SU-DHL-6 (cell line): Measurements from ENCODE around the gene ATP8A2.
"Not testable (repeated sequence)": the region's sequence is repeated elsewhere in the genome, so short reads cannot be mapped to it uniquely, and the experiment has no call there.

Experiments used
- H2AFZ ChIP-seq: fragments of 200-600 bp; sonication (generic); 2 replicates; pipeline ENCODE4 v1.6.1; 2014; ENCODE audit warnings: low read depth, mild to moderate bottlenecking, moderate library complexity, mixed read lengths, antibody characterized with exemption, low read length; ENCODE audit not compliant: severe bottlenecking
- H3F3A ChIP-seq: fragments of 200-600 bp; shearing (Covaris generic); 2 replicates; pipeline ENCODE4 v1.6.0; 2016; ENCODE audit warnings: antibody characterized with exemption, mild to moderate bottlenecking; ENCODE audit not compliant: insufficient read depth
- H3K27ac ChIP-seq: fragments of 200-600 bp; sonication (generic); 2 replicates; pipeline ENCODE4 v1.5.1; 2016; ENCODE audit warnings: low read depth, mild to moderate bottlenecking, low read length, moderate library complexity, mixed read lengths
- H3K27me3 ChIP-seq: fragments of 200-600 bp; sonication (generic), shearing (Covaris generic); 2 replicates; pipeline ENCODE4 v1.6.0; 2014; ENCODE audit warnings: mild to moderate bottlenecking, low read length
- H3K36me3 ChIP-seq: fragments of 200-600 bp; sonication (generic); 2 replicates; pipeline ENCODE4 v1.6.1; 2014; ENCODE audit warnings: mild to moderate bottlenecking, low read length, mixed read lengths
- H3K4me2 ChIP-seq: fragments of 300-600, 200-600 bp; shearing (Covaris generic), sonication (generic); 2 replicates; pipeline ENCODE4 v1.6.0; 2014; ENCODE audit warnings: low read length, low read depth, mild to moderate bottlenecking; ENCODE audit not compliant: poor library complexity, severe bottlenecking
- H3K4me3 ChIP-seq: fragments of 200-600 bp; sonication (generic); 2 replicates; pipeline ENCODE4 v1.5.1; 2014; ENCODE audit warnings: antibody characterized with exemption, low read length, mild to moderate bottlenecking, mixed read lengths; ENCODE audit not compliant: insufficient read depth, poor library complexity, severe bottlenecking
- H3K79me2 ChIP-seq: fragments of 200-600 bp; sonication (generic); 2 replicates; pipeline ENCODE4 v1.6.1; 2014; ENCODE audit warnings: mild to moderate bottlenecking, low read length, moderate library complexity; ENCODE audit not compliant: insufficient read depth
- H3K9ac ChIP-seq: fragments of 200-600 bp; sonication (generic); 2 replicates; pipeline ENCODE4 v1.7.0; 2014; ENCODE audit warnings: mild to moderate bottlenecking, low read length
- H3K9me2 ChIP-seq: fragments of 200-600 bp; sonication (generic); replicated peaks from 2 replicates; pipeline ENCODE4 v1.6.1; 2014; ENCODE audit warnings: low read length; ENCODE audit not compliant: insufficient read depth
- H3K9me3 ChIP-seq: fragments of 200-600 bp; sonication (generic); 2 replicates; pipeline ENCODE4 v1.6.1; 2014; ENCODE audit warnings: low read length, mixed read lengths; ENCODE audit not compliant: insufficient read depth
- H4K20me1 ChIP-seq: fragments of 200-600 bp; sonication (generic); 2 replicates; pipeline ENCODE4 v1.6.1; 2014; ENCODE audit warnings: low read depth, mild to moderate bottlenecking, antibody characterized with exemption, low read length, moderate library complexity, mixed read lengths
- EZH2phosphoT487 ChIP-seq: fragments of 200-600 bp; sonication (generic), shearing (Covaris generic); conservative IDR thresholded peaks from 2 replicates; pipeline ENCODE4 v1.6.1; 2018; ENCODE audit warnings: mild to moderate bottlenecking, antibody characterized with exemption, low read length, moderate library complexity, mixed read lengths
- TF ChIP-seq, protein P1 (sequence below): fragments of 200-600 bp; sonication (generic); IDR thresholded peaks from one replicate; pipeline ENCODE4 v1.5.1; 2017; ENCODE audit warnings: antibody characterized with exemption, mild to moderate bottlenecking, low read length, moderate library complexity; ENCODE audit not compliant: insufficient read depth, poor library complexity, severe bottlenecking

Gene ATP8A2

DNA sequence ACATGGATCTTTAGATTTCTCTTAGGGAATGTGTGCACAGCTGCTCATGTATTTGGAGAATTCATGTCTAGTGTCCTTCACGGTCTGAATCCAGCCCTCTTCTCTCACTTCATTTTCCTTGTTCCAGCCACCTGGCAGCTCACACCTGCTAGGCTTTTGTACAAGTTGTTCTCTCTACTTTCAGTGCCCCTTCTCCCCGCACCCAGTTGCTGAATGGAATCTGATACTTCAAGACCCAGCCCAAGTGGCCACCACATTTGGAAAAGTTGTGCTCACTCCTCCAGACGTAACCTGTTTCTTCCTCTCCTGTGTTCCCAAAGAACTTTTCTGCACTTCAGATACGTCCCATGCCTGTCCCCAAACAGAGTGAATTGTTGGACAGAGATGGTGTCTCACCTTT is 444.5 kb downstream of the ATP8A2 start:
- H3K9me3 ChIP-seq = peaks cover 9% of the 10 kb centered on the region; the same call in 1 of the 2 replicates
- H3K27ac ChIP-seq = no peak overlapping the region
- no peaks in the 10 kb centered on the region for H3K9me2 ChIP-seq
- H3K27me3 ChIP-seq = no peaks in the 10 kb centered on the region
- no peak overlapping the region for H3K9ac ChIP-seq
- no peaks in the 10 kb centered on the region for H3F3A ChIP-seq
- no peaks in the 10 kb centered on the region for H3K36me3 ChIP-seq
- no peaks in the 10 kb centered on the region for H3K79me2 ChIP-seq
- TF ChIP-seq EZH2phosphoT487 = no peak
- TF ChIP-seq, protein P1, sequence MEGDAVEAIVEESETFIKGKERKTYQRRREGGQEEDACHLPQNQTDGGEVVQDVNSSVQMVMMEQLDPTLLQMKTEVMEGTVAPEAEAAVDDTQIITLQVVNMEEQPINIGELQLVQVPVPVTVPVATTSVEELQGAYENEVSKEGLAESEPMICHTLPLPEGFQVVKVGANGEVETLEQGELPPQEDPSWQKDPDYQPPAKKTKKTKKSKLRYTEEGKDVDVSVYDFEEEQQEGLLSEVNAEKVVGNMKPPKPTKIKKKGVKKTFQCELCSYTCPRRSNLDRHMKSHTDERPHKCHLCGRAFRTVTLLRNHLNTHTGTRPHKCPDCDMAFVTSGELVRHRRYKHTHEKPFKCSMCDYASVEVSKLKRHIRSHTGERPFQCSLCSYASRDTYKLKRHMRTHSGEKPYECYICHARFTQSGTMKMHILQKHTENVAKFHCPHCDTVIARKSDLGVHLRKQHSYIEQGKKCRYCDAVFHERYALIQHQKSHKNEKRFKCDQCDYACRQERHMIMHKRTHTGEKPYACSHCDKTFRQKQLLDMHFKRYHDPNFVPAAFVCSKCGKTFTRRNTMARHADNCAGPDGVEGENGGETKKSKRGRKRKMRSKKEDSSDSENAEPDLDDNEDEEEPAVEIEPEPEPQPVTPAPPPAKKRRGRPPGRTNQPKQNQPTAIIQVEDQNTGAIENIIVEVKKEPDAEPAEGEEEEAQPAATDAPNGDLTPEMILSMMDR = no peak
- H4K20me1 ChIP-seq = no peaks in the 10 kb centered on the region
- no peak overlapping the region for H3K4me3 ChIP-seq
- H3K4me2 ChIP-seq = no peak overlapping the region
- H2AFZ ChIP-seq = no peak overlapping the region

DNA sequence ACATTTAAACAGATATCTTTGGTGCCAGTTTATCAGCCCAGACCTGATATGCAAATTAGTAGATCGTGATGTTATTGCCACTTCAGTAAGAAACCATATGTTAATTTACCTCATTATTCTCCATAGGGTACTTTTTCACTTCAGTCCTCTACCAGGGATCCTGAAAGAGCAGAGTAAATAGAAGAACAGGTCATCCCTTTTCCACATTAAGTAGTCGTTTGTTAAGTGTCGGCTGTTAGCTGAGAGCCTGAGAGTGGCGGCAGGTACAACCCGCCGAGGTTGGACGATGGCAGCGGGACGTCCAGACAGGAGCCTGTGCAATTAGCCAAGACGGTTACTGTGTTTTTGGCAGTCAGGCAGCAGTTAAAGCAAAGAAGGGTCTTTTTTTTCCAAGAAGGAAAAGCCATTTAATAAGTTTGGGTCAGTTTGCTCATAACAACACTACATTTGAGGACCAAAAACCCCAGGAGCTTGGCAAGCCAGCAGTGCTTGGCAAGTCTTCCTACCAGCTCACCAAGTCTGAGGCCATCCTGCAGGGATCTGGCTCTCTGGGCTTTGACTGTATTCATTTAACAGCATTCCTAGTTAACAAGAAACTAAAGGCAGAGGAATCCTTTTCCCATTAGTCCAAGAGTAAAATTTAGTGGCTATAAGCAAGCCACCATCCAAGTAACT is 448.2 kb downstream of the ATP8A2 start:
- no peak overlapping the region for H2AFZ ChIP-seq
- TF ChIP-seq, protein P1 = no peak
- no peak for TF ChIP-seq EZH2phosphoT487
- H3K9me2 ChIP-seq = no peaks in the 10 kb centered on the region
- no peaks in the 10 kb centered on the region for H3K79me2 ChIP-seq
- H4K20me1 ChIP-seq = no peaks in the 10 kb centered on the region
- H3K27ac ChIP-seq = no peak overlapping the region
- H3K4me3 ChIP-seq = no peak overlapping the region
- no peaks in the 10 kb centered on the region for H3K27me3 ChIP-seq
- H3F3A ChIP-seq = no peaks in the 10 kb centered on the region
- no peak overlapping the region for H3K4me2 ChIP-seq
- no peaks in the 10 kb centered on the region for H3K36me3 ChIP-seq
- no peak overlapping the region for H3K9ac ChIP-seq
- no peaks in the 10 kb centered on the region for H3K9me3 ChIP-seq

DNA sequence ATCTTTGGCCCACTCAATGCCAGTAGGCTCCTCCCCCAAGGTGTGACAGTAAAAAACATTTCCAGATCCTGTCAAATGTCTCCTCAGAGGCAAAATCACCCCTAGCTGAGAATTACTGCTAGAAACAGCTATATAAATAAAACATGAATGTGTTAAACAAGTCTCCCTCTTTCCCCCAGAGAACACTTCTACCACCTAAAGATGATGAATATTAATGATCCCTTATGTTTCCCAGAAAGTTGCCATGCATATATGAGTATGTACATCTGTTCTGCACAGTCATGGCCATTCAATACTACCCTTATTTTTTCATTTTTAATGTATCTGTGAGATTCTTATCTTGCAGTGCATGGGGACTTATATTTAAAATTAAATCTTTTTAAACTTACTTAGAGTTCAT is 450.0 kb downstream of the ATP8A2 start:
- H4K20me1 ChIP-seq = no peaks in the 10 kb centered on the region
- H3K36me3 ChIP-seq = no peaks in the 10 kb centered on the region
- H3K79me2 ChIP-seq = no peaks in the 10 kb centered on the region
- no peak overlapping the region for H3K9ac ChIP-seq
- H3K27ac ChIP-seq = no peak overlapping the region
- no peaks in the 10 kb centered on the region for H3K9me3 ChIP-seq
- H3K9me2 ChIP-seq = no peaks in the 10 kb centered on the region
- H3K4me3 ChIP-seq = no peak overlapping the region
- TF ChIP-seq, protein P1 = no peak
- no peak for TF ChIP-seq EZH2phosphoT487
- no peak overlapping the region for H2AFZ ChIP-seq
- no peak overlapping the region for H3K4me2 ChIP-seq
- no peaks in the 10 kb centered on the region for H3F3A ChIP-seq
- H3K27me3 ChIP-seq = no peaks in the 10 kb centered on the region

DNA sequence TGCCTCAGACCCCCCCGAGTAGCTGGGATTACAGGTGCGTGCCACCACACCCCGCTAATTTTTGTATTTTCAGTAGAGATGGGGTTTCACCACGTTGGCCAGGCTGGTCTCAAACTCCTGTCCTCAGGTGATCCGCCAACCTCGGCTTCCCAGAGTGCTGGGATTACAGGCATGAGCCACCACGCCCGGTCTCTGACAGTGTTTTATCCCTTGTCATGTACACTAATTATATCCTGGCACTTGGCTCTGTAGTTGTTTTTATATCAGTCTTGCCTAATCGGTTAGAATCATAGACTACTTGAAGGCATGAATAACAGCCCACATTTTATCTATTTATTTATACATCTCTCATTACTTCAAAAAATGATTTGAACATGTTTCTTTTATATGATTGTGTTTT is 455.4 kb downstream of the ATP8A2 start:
- not testable (repeated sequence) for H2AFZ ChIP-seq, H3K4me3 ChIP-seq, H3K4me2 ChIP-seq, H3K27me3 ChIP-seq, H3K9me2 ChIP-seq, H3K9me3 ChIP-seq, H4K20me1 ChIP-seq, H3K9ac ChIP-seq, H3F3A ChIP-seq, H3K27ac ChIP-seq, H3K36me3 ChIP-seq, H3K79me2 ChIP-seq
